ENCODE measurements around the gene ALDH1L2. TPM values are rescaled to one million over a fixed set of nuclear protein-coding genes. Genes with fewer than 3 reads are reported as not detected.

Gene ALDH1L2
- total and polyA plus RNA-seq, 9 of the 15 experiments (the other 6 are each of a cell fraction or from before 2014, with no cell fraction given): 1.1 to 9.9 (median 3.8) TPM

DNA sequence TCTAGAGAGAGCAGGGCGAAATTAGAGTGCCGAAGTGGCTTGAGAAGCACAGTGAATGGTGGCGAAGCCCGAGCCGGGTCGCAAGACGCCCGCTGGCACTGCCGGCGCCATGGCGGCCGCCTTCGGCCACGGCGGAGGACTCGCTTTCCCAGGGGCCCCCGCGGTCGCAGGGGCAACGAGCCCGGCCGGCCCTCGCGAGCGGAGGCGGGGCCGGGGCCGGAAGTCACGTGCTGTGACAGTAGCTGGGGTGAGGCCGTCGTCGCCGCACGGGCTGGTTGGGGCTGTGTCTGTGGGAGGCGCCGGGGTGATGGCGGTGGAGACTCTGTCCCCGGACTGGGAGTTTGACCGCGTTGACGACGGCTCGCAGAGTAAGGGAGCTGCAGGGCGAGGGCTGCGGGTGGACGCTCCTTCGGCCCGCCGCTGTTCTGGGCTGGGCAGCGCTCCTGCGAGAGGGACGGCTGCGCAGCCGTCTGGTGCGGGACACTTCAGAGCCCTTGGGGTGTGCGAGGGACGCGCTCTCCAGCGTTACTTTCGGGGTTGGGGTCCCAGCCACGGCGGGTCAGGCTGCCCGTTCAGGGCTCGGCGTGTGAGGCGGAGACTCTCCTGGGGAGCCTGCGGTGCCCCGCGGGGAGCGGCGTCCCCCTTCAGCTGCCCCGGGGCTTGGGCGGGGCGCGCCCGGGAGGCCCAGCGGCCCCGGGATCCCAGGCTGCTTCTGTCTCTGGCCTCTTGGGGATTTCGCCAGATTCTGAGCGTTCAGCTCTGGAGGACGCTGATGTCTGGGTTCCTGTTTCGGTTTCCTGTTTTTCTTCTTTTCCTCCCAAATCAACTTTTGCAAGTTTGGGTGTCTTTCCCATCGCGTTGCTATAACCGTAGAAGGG, 23.5 kb upstream of the ALDH1L2 start, which contains the start of gene WASHC4 (continued):
- TF ChIP-seq, protein P1, sequence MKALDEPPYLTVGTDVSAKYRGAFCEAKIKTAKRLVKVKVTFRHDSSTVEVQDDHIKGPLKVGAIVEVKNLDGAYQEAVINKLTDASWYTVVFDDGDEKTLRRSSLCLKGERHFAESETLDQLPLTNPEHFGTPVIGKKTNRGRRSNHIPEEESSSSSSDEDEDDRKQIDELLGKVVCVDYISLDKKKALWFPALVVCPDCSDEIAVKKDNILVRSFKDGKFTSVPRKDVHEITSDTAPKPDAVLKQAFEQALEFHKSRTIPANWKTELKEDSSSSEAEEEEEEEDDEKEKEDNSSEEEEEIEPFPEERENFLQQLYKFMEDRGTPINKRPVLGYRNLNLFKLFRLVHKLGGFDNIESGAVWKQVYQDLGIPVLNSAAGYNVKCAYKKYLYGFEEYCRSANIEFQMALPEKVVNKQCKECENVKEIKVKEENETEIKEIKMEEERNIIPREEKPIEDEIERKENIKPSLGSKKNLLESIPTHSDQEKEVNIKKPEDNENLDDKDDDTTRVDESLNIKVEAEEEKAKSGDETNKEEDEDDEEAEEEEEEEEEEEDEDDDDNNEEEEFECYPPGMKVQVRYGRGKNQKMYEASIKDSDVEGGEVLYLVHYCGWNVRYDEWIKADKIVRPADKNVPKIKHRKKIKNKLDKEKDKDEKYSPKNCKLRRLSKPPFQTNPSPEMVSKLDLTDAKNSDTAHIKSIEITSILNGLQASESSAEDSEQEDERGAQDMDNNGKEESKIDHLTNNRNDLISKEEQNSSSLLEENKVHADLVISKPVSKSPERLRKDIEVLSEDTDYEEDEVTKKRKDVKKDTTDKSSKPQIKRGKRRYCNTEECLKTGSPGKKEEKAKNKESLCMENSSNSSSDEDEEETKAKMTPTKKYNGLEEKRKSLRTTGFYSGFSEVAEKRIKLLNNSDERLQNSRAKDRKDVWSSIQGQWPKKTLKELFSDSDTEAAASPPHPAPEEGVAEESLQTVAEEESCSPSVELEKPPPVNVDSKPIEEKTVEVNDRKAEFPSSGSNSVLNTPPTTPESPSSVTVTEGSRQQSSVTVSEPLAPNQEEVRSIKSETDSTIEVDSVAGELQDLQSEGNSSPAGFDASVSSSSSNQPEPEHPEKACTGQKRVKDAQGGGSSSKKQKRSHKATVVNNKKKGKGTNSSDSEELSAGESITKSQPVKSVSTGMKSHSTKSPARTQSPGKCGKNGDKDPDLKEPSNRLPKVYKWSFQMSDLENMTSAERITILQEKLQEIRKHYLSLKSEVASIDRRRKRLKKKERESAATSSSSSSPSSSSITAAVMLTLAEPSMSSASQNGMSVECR (CRISPR knock-in tag; IDR thresholded peaks at IDR 0.05): peak; percentile 67
- no peak for TF ChIP-seq PURB (CRISPR knock-in tag; IDR thresholded peaks at IDR 0.05; ENCODE audit: low read depth)
- TF ChIP-seq SMAD4 (CRISPR knock-in tag; conservative IDR thresholded peaks at IDR 0.05): peak; percentile 93
- TF ChIP-seq, protein P2, sequence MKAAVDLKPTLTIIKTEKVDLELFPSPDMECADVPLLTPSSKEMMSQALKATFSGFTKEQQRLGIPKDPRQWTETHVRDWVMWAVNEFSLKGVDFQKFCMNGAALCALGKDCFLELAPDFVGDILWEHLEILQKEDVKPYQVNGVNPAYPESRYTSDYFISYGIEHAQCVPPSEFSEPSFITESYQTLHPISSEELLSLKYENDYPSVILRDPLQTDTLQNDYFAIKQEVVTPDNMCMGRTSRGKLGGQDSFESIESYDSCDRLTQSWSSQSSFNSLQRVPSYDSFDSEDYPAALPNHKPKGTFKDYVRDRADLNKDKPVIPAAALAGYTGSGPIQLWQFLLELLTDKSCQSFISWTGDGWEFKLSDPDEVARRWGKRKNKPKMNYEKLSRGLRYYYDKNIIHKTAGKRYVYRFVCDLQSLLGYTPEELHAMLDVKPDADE (conservative IDR thresholded peaks at IDR 0.05; ENCODE audit: control insufficient read depth, low read depth, low read length): peak; percentile 93
- no peak for TF ChIP-seq HNRNPL (IDR thresholded peaks at IDR 0.05; ENCODE audit: low read depth, low read length)
- TF ChIP-seq, protein P3, sequence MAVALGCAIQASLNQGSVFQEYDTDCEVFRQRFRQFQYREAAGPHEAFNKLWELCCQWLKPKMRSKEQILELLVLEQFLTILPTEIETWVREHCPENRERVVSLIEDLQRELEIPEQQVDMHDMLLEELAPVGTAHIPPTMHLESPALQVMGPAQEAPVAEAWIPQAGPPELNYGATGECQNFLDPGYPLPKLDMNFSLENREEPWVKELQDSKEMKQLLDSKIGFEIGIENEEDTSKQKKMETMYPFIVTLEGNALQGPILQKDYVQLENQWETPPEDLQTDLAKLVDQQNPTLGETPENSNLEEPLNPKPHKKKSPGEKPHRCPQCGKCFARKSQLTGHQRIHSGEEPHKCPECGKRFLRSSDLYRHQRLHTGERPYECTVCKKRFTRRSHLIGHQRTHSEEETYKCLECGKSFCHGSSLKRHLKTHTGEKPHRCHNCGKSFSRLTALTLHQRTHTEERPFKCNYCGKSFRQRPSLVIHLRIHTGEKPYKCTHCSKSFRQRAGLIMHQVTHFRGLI (CRISPR knock-in tag; IDR thresholded peaks at IDR 0.05): no peak
- TF ChIP-seq MEF2A (IDR thresholded peaks at IDR 0.05; ENCODE audit: control insufficient read depth, low read depth, low read length): no peak
- no peak; the same call in 1 of the 2 replicates for TF ChIP-seq CBFB (CRISPR knock-in tag; IDR thresholded peaks at IDR 0.05)
- peak; percentile 65; the same call in 1 of the 2 replicates for TF ChIP-seq ESRRA (IDR thresholded peaks at IDR 0.05; ENCODE audit: borderline replicate concordance, low read depth)
- TF ChIP-seq CCNT2 (IDR thresholded peaks at IDR 0.05; ENCODE audit: borderline replicate concordance, extremely low read depth, insufficient read length, low read depth, low read length): peak; percentile 92
- no peak for TF ChIP-seq ZZZ3 (IDR thresholded peaks at IDR 0.05)
- TF ChIP-seq POLR2H (tag; IDR thresholded peaks at IDR 0.05; ENCODE audit: low read depth): peak; percentile 85
- TF ChIP-seq, protein P4, sequence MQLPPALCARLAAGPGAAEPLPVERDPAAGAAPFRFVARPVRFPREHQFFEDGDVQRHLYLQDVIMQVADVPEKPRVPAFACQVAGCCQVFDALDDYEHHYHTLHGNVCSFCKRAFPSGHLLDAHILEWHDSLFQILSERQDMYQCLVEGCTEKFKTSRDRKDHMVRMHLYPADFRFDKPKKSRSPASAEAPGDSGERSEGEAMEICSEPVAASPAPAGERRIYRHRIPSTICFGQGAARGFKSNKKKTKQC (CRISPR knock-in tag; IDR thresholded peaks at IDR 0.05): peak; percentile 72
- no peak; the same call in 1 of the 2 replicates for TF ChIP-seq MTA2 (IDR thresholded peaks at IDR 0.05; ENCODE audit: low read depth)
- TF ChIP-seq ZNF212 (CRISPR knock-in tag; IDR thresholded peaks at IDR 0.05): no peak
- TF ChIP-seq, protein P5, sequence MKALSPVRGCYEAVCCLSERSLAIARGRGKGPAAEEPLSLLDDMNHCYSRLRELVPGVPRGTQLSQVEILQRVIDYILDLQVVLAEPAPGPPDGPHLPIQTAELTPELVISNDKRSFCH (CRISPR knock-in tag; IDR thresholded peaks at IDR 0.05): no peak
- TF ChIP-seq, protein P5 (tag; IDR thresholded peaks at IDR 0.05): peak; percentile 75; the same call in 1 of the 2 replicates
- no peak for TF ChIP-seq POLR3A (IDR thresholded peaks at IDR 0.05; ENCODE audit: borderline replicate concordance, extremely low read depth, insufficient read depth, insufficient read length)
- no peak for TF ChIP-seq ZNF316 (IDR thresholded peaks at IDR 0.05)

Measured in K562 (cell line).